Parathyroid adenoma (tissue), 2 donors: ENCODE results near the gene GPR63.

ENCODE experiments used
- H2AFZ ChIP-seq: fragments of 300-600 bp; sonication (generic); one replicate; pipeline ENCODE4 v1.7.0; 2017; ENCODE audit warnings: antibody characterized with exemption, mild to moderate bottlenecking
- H3K27ac ChIP-seq: fragments of 300-600 bp; sonication (generic); one replicate; pipeline ENCODE4 v1.7.0; 2017
- H3K27me3 ChIP-seq: fragments of 300-600 bp; sonication (generic); one replicate; pipeline ENCODE4 v1.7.0; 2017; ENCODE audit warnings: low read length; ENCODE audit not compliant: control insufficient read depth, insufficient read depth
- H3K36me3 ChIP-seq: fragments of 300-600 bp; sonication (generic); one replicate; pipeline ENCODE4 v1.7.0; 2017; ENCODE audit warnings: low read length; ENCODE audit not compliant: control insufficient read depth, insufficient read depth
- H3K4me1 ChIP-seq: fragments of 300-600 bp; sonication (generic); one replicate; pipeline ENCODE4 v1.7.0; 2017; ENCODE audit warnings: control low read depth
- H3K4me2 ChIP-seq: fragments of 300-600 bp; sonication (generic); one replicate; pipeline ENCODE4 v1.7.0; 2017; ENCODE audit warnings: low read length
- H3K4me3 ChIP-seq: fragments of 300-600 bp; sonication (generic); one replicate; pipeline ENCODE4 v1.7.0; 2017; ENCODE audit warnings: low read depth, low read length
- H3K79me2 ChIP-seq: fragments of 300-600 bp; sonication (generic); one replicate; pipeline ENCODE4 v1.7.0; 2017; ENCODE audit warnings: control low read depth
- H3K9ac ChIP-seq: fragments of 300-600 bp; sonication (generic); one replicate; pipeline ENCODE4 v1.7.0; 2017; ENCODE audit warnings: mild to moderate bottlenecking
- H3K9me3 ChIP-seq: fragments of 300-600 bp; sonication (generic); one replicate; pipeline ENCODE4 v1.7.0; 2017; ENCODE audit warnings: low read length; ENCODE audit not compliant: control insufficient read depth
- CTCF ChIP-seq: fragments of 300-600 bp; sonication (generic); IDR thresholded peaks from one replicate; pipeline ENCODE4 v1.7.0; 2017; ENCODE audit warnings: antibody characterized with exemption, mild to moderate bottlenecking
- donor health status: primary hyperparathyroidism.

Gene GPR63

GRCh38 chr6:96809119-96809518, 28.2 kb downstream of the GPR63 start:
- H3K4me3 ChIP-seq: no peak overlapping the region
- no peaks in the 10 kb centered on the region for H3K27me3 ChIP-seq
- no peaks in the 10 kb centered on the region for H3K9me3 ChIP-seq
- H2AFZ ChIP-seq: no peak overlapping the region
- no peak overlapping the region for H3K9ac ChIP-seq
- no peak for TF ChIP-seq CTCF
- no peaks in the 10 kb centered on the region for H3K36me3 ChIP-seq
- no peaks in the 10 kb centered on the region for H3K79me2 ChIP-seq
- H3K4me2 ChIP-seq: no peak overlapping the region
- no peak overlapping the region for H3K27ac ChIP-seq
- no peaks in the 10 kb centered on the region for H3K4me1 ChIP-seq

GRCh38 chr6:96803106-96803481, 34.2 kb downstream of the GPR63 start:
- no peak overlapping the region for H2AFZ ChIP-seq
- no peak for TF ChIP-seq CTCF
- no peaks in the 10 kb centered on the region for H3K4me1 ChIP-seq
- H3K27ac ChIP-seq: no peak overlapping the region
- H3K9me3 ChIP-seq: no peaks in the 10 kb centered on the region
- no peak overlapping the region for H3K9ac ChIP-seq
- H3K36me3 ChIP-seq: no peaks in the 10 kb centered on the region
- H3K27me3 ChIP-seq: no peaks in the 10 kb centered on the region
- H3K4me2 ChIP-seq: no peak overlapping the region
- no peak overlapping the region for H3K4me3 ChIP-seq
- no peaks in the 10 kb centered on the region for H3K79me2 ChIP-seq

GRCh38 chr6:96795481-96795880, 41.8 kb downstream of the GPR63 start:
- H3K9ac ChIP-seq: no peak overlapping the region
- no peaks in the 10 kb centered on the region for H3K27me3 ChIP-seq
- no peak overlapping the region for H2AFZ ChIP-seq
- H3K9me3 ChIP-seq: no peaks in the 10 kb centered on the region
- H3K79me2 ChIP-seq: no peaks in the 10 kb centered on the region
- no peak overlapping the region for H3K4me2 ChIP-seq
- TF ChIP-seq CTCF: no peak
- no peaks in the 10 kb centered on the region for H3K4me1 ChIP-seq
- H3K4me3 ChIP-seq: no peak overlapping the region
- H3K36me3 ChIP-seq: no peaks in the 10 kb centered on the region
- no peak overlapping the region for H3K27ac ChIP-seq

GRCh38 chr6:96794980-96795379, 42.3 kb downstream of the GPR63 start:
- Histone ChIP-seq H3K27ac (no peak overlapping the region), H3K27me3 (no peaks in the 10 kb centered on the region), H3K9me3 (no peaks in the 10 kb centered on the region), H3K9ac (no peak overlapping the region), H3K4me1 (no peaks in the 10 kb centered on the region), H3K79me2 (no peaks in the 10 kb centered on the region), H3K4me2 (no peak overlapping the region), H3K36me3 (no peaks in the 10 kb centered on the region), H3K4me3 (no peak overlapping the region), H2AFZ (no peak overlapping the region)
- TF ChIP-seq CTCF: no peak

- no peaks in the 10 kb centered on the region for H3K79me2 ChIP-seq
- no peaks in the 10 kb centered on the region for H3K9me3 ChIP-seq
- H3K4me3 ChIP-seq: no peak overlapping the region
- no peak overlapping the region for H3K9ac ChIP-seq
- H3K27ac ChIP-seq: no peak overlapping the region
- H3K4me2 ChIP-seq: no peak overlapping the region
- H3K36me3 ChIP-seq: no peaks in the 10 kb centered on the region
- peak overlapping the region; percentile 30 for H2AFZ ChIP-seq
- H3K27me3 ChIP-seq: no peaks in the 10 kb centered on the region
- no peaks in the 10 kb centered on the region for H3K4me1 ChIP-seq
- TF ChIP-seq CTCF: no peak
These were observed 44.6 kb downstream of the GPR63 start for GRCh38 chr6:96792561-96793190.
